Smooth muscle cell (in vitro differentiated cells): Measurements from ENCODE around the gene CNPPD1. TPM values are rescaled to one million over a fixed set of nuclear protein-coding genes. Genes with fewer than 3 reads are reported as not detected.

Experiments used
- DNase-seq: peaks from one replicate; lab custom pipeline; 2025; ENCODE audit not compliant: unreplicated experiment; lab: John Stamatoyannopoulos, UW
- H2AFZ ChIP-seq: fragments of 200-600 bp; sonication (generic); 2 replicates; pipeline ENCODE4 v1.6.0; 2016; ENCODE audit warnings: antibody characterized with exemption, low read depth, mild to moderate bottlenecking
- H3F3A ChIP-seq: fragments of 200-600 bp; sonication (generic); 2 replicates; pipeline ENCODE4 v1.6.0; 2017; ENCODE audit warnings: antibody characterized with exemption, low read depth
- H3K27ac ChIP-seq: fragments of 200-600 bp; sonication (generic); 2 replicates; pipeline ENCODE4 v1.5.1; 2016; ENCODE audit warnings: low read depth, mild to moderate bottlenecking
- H3K27me3 ChIP-seq: fragments of 200-600 bp; sonication (generic); 2 replicates; pipeline ENCODE4 v1.6.1; 2016; ENCODE audit warnings: low read depth, mild to moderate bottlenecking
- H3K36me3 ChIP-seq: fragments of 200-600 bp; sonication (generic); 2 replicates; pipeline ENCODE4 v1.5.1; 2016; ENCODE audit warnings: low read depth
- H3K4me1 ChIP-seq: fragments of 200-600 bp; sonication (generic); 2 replicates; pipeline ENCODE4 v1.5.1; 2016; ENCODE audit warnings: low read depth
- H3K4me2 ChIP-seq: fragments of 200-600 bp; sonication (generic); 2 replicates; pipeline ENCODE4 v1.6.0; 2016; ENCODE audit warnings: mild to moderate bottlenecking
- H3K4me3 ChIP-seq: fragments of 200-600 bp; sonication (generic); 2 replicates; pipeline ENCODE4 v1.5.1; 2016; ENCODE audit warnings: mild to moderate bottlenecking
- H3K79me2 ChIP-seq: fragments of 200-600 bp; sonication (generic); 2 replicates; pipeline ENCODE4 v1.6.0; 2016; ENCODE audit warnings: low read depth, mild to moderate bottlenecking
- H3K9ac ChIP-seq: fragments of 200-600 bp; sonication (generic); 2 replicates; pipeline ENCODE4 v1.6.0; 2016; ENCODE audit warnings: low read depth
- H3K9me3 ChIP-seq: fragments of 200-600 bp; sonication (generic); replicated peaks from 2 replicates; pipeline ENCODE4 v1.5.1; 2016; ENCODE audit warnings: low read depth
- H4K20me1 ChIP-seq: fragments of 200-600 bp; sonication (generic); 2 replicates; pipeline ENCODE4 v1.6.0; 2016; ENCODE audit warnings: low read depth
- WGBS: methylation state at CpG from one replicate; pipeline ENCODE4 v1.1.7; 2016; ENCODE audit warnings: low lambda C conversion rate; 5-methylcytosine and 5-hydroxymethylcytosine counted together
- polyA plus RNA-seq: library from polyadenylated mRNA; unstranded; fragments of >200 nt; fragmentation: Nextera tagmentation; extraction: Ambion mirVana; gene quantifications from 2 replicates; pipeline ENCODE4 v1.2.1, GENCODE V29; 2016
- total RNA-seq: library from RNA; depleted of rRNA; stranded (reverse); fragments of >200 nt; gene quantifications from 2 replicates; pipeline ENCODE4 v1.2.3, GENCODE V29; 2014
- TF ChIP-seq, protein P1 (sequence below): fragments of 200-600 bp; sonication (generic); IDR thresholded peaks from 2 replicates; pipeline ENCODE4 v1.5.1; 2017; ENCODE audit warnings: borderline replicate concordance, mild to moderate bottlenecking, antibody characterized with exemption; ENCODE audit not compliant: insufficient read depth, poor library complexity, severe bottlenecking

Gene CNPPD1
- total and polyA plus RNA-seq, 2 experiments from 2014 or later, result 14.8 to 26.0 TPM

DNA sequence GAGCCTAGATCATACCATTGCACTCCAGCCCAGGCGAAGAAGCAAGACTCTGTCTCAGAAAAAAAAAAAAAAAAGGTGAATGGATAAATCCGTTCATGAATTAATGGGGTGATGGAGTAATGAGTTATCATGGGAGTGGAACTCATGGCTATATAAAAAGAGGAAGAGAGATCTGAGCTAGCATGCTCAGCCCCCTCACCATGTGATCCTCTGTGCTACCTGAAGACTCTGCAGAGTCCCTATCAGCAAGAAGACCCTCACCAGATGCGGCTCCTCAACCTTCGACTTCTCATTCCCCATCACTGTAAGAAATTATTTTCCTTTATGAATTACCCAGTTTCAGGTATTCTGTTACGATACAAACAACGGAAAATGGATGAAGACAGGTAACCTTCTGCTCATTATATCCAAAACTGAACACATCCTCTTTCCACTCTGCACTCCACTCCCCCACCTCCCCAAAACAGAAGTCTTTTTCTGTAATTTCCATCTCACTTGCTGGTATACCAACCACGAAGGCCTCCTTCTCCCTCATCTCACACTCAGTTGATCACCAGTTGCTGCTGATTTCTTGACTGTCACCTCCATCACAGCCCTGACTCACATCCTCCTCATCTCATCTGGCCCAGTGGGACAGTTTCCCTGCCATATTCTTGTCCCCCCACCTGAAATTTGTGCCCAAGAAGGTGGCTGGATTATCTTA is 10.2 kb upstream of the CNPPD1 start:
- no peak overlapping the region for H3K4me2 ChIP-seq
- H3K4me1 ChIP-seq, result no peaks in the 10 kb centered on the region
- no peaks in the 10 kb centered on the region for H3K9me3 ChIP-seq
- H3K27ac ChIP-seq, result no peak overlapping the region
- no peak overlapping the region for H3K4me3 ChIP-seq
- TF ChIP-seq, protein P1, sequence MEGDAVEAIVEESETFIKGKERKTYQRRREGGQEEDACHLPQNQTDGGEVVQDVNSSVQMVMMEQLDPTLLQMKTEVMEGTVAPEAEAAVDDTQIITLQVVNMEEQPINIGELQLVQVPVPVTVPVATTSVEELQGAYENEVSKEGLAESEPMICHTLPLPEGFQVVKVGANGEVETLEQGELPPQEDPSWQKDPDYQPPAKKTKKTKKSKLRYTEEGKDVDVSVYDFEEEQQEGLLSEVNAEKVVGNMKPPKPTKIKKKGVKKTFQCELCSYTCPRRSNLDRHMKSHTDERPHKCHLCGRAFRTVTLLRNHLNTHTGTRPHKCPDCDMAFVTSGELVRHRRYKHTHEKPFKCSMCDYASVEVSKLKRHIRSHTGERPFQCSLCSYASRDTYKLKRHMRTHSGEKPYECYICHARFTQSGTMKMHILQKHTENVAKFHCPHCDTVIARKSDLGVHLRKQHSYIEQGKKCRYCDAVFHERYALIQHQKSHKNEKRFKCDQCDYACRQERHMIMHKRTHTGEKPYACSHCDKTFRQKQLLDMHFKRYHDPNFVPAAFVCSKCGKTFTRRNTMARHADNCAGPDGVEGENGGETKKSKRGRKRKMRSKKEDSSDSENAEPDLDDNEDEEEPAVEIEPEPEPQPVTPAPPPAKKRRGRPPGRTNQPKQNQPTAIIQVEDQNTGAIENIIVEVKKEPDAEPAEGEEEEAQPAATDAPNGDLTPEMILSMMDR, result no peak
- H3K36me3 ChIP-seq, result no peaks in the 10 kb centered on the region
- WGBS, result 85% methylated on average over 7 of the region's 7 CpGs
- H3K27me3 ChIP-seq, result no peaks in the 10 kb centered on the region
- no peaks in the 10 kb centered on the region for H3K79me2 ChIP-seq
- DNase-seq, result no peak
- no peaks in the 10 kb centered on the region for H3F3A ChIP-seq
- H4K20me1 ChIP-seq, result no peaks in the 10 kb centered on the region
- no peak overlapping the region for H2AFZ ChIP-seq
- no peak overlapping the region for H3K9ac ChIP-seq

DNA sequence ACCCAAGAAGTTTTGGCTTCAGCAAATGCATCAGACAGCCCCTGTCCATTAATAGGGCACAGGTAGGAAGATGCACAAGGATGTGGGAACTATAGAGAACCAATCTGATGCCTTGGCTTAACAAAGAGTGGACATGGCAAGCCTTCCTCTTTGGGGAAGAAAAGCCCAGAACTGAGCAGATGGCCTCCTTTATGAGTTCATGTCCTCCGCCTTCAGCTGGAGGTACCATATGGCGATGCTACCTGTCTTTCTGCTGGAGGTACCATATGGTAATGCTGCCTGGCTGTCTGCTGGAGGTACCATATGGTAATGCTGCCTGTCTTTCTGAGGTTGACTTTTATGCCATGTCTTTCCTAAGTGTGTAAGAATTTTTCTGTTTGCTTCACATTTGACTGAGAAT is 7.4 kb upstream of the CNPPD1 start:
- DNase-seq, result no peak
- H3K4me3 ChIP-seq, result no peak overlapping the region
- WGBS, result 97% methylated on average over 2 of the region's 2 CpGs
- no peaks in the 10 kb centered on the region for H3F3A ChIP-seq
- H3K9ac ChIP-seq, result no peak overlapping the region
- H3K9me3 ChIP-seq, result no peaks in the 10 kb centered on the region
- H3K27ac ChIP-seq, result no peak overlapping the region
- no peak overlapping the region for H3K4me2 ChIP-seq
- no peak overlapping the region for H2AFZ ChIP-seq
- H3K4me1 ChIP-seq, result no peaks in the 10 kb centered on the region
- H3K79me2 ChIP-seq, result peaks cover 6% of the 10 kb centered on the region
- no peaks in the 10 kb centered on the region for H3K27me3 ChIP-seq
- H3K36me3 ChIP-seq, result no peaks in the 10 kb centered on the region
- TF ChIP-seq, protein P1, result no peak
- H4K20me1 ChIP-seq, result peaks cover 2% of the 10 kb centered on the region

DNA sequence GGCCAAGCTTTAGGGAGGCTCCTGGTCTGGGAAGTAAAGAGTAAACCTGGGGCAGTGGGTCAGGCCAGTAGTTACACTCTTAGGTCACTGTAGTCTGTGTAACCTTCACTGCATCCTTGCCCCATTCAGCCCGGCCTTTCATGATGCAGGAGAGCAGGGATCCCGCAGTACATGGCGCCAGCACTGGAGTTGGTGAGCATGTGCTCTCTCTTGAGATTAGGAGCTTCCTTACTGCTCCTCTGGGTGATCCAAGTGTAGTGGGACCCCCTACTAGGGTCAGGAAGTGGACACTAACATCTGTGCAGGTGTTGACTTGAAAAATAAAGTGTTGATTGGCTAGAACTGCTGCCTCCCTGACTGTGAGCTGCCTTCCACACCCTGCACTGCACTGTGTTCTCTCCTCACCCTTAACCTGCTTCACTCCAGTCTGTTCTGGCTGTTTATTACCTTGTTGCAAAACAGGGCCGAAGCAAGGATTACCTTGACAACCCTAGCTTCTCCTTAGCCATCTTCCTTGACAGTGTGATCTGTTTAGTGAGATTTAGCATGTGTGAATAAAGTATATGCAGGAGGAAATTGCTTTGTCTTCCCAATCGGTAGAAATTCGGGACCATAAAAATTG is 6.5 kb upstream of the CNPPD1 start:
- no peaks in the 10 kb centered on the region for H3K27me3 ChIP-seq
- H3K9me3 ChIP-seq, result no peaks in the 10 kb centered on the region
- H2AFZ ChIP-seq, result no peak overlapping the region
- no peaks in the 10 kb centered on the region for H3F3A ChIP-seq
- H4K20me1 ChIP-seq, result peaks cover 7% of the 10 kb centered on the region
- WGBS, result 96% methylated on average over 6 of the region's 6 CpGs
- no peaks in the 10 kb centered on the region for H3K36me3 ChIP-seq
- H3K9ac ChIP-seq, result no peak overlapping the region
- no peak overlapping the region for H3K4me2 ChIP-seq
- H3K4me1 ChIP-seq, result no peaks in the 10 kb centered on the region
- TF ChIP-seq, protein P1, result no peak
- no peak for DNase-seq
- peaks cover 14% of the 10 kb centered on the region for H3K79me2 ChIP-seq
- no peak overlapping the region for H3K27ac ChIP-seq
- no peak overlapping the region for H3K4me3 ChIP-seq
